ENCODE results near the gene AK1. TPM values are rescaled to one million over a fixed set of nuclear protein-coding genes. Genes with fewer than 3 reads are reported as not detected.

The AK1 gene
- total RNA-seq, 1 experiment from 2014 or later, result 31.6 TPM

DNA sequence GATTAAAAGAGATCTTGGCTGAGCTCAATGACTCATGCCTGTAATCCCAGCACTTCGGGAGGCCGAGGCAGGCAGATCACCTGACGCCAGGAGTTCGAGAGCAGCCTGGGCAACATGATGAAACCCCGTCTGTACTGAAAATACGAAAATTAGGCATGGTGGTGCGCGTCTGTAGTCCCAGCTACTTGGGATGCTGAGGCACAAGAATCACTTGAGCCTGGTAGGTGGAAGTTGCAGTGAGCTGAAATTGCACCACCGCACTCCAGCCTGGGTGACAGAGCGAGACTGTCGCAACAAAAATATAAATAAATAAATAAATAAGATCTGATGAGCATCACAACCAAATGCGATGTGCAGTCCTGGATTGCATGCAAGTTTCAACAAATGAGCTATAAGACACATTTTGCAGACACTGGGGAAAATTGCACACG is 14.3 kb downstream of the AK1 start:
- Histone ChIP-seq H3K4me1 (ENCODE audit: insufficient read depth, low read length) (no peaks in the 10 kb centered on the region), H3K4me2 (ENCODE audit: insufficient read depth, insufficient read length, low read length) (no peak overlapping the region), H3K14ac (ENCODE audit: insufficient read depth, low read length) (no peak overlapping the region), H2BK120ac (ENCODE audit: low read depth, low read length, poor library complexity, severe bottlenecking) (no peak overlapping the region), H3K79me1 (ENCODE audit: insufficient read depth, low read depth, low read length, poor library complexity, severe bottlenecking) (no peaks in the 10 kb centered on the region), H2AFZ (ENCODE audit: low read length) (no peak overlapping the region), H3K4ac (ENCODE audit: low read depth, low read length) (no peak overlapping the region), H3K79me2 (ENCODE audit: insufficient read depth, low read length) (no peaks in the 10 kb centered on the region), H3K23me2 (ENCODE audit: insufficient read length, low read depth, low read length, poor library complexity, severe bottlenecking) (no peaks in the 10 kb centered on the region), H2BK5ac (ENCODE audit: insufficient read length, low read length) (no peak overlapping the region), H4K91ac (ENCODE audit: insufficient read length, low read depth, low read length) (no peak overlapping the region), H3K56ac (ENCODE audit: insufficient read length, low read depth, low read length) (no peak overlapping the region), H3K23ac (ENCODE audit: insufficient read length, low read depth, low read length) (no peak overlapping the region), H3K27ac (ENCODE audit: insufficient read length, low read depth, low read length) (no peak overlapping the region), H3K27me3 (ENCODE audit: insufficient read depth, low read length) (no peaks in the 10 kb centered on the region), H3T11ph (ENCODE audit: low read length) (no peak overlapping the region), H2BK15ac (ENCODE audit: low read depth, low read length) (no peak overlapping the region), H4K5ac (ENCODE audit: insufficient read length, low read depth, low read length) (no peak overlapping the region), H2AK5ac (ENCODE audit: insufficient read length, low read length) (no peak overlapping the region), H2BK12ac (ENCODE audit: insufficient read length, low read depth, low read length) (no peak overlapping the region), H4K8ac (replicated peaks; ENCODE audit: insufficient read length, low read depth, low read length) (no peak overlapping the region), H3K9me3 (ENCODE audit: control insufficient read depth, low read depth, low read length) (no peaks in the 10 kb centered on the region), H2BK20ac (ENCODE audit: low read depth, low read length, poor library complexity, severe bottlenecking) (no peak overlapping the region), H3K18ac (ENCODE audit: insufficient read length, low read depth, low read length) (no peak overlapping the region), H3K9ac (ENCODE audit: extremely low read depth, insufficient read length, low read length) (no peak overlapping the region), H4K20me1 (ENCODE audit: control insufficient read depth, insufficient read depth, insufficient read length) (no peaks in the 10 kb centered on the region)
- Mint-ChIP-seq H3K4me1 (peaks cover 4 to 17% of the 10 kb centered on the region in 2 experiments), H3K27me3 (ENCODE audit: low read depth) (no peaks in the 10 kb centered on the region; the same call in none of the 2 replicates), H3K27ac (no peak overlapping the region), H3K4me3 (0 out of 5 replicates have a peak overlapping the region, but pooled peaks of 1 of the 2 experiments have one; percentile 20), H3K9me3 (no peaks in the 10 kb centered on the region), H3K36me3 (ENCODE audit: insufficient read depth in 1 of 3, low read depth in 3 of 3) (peaks cover 0 to 5% (median 0%) of the 10 kb centered on the region in 3 experiments; a peak in 2 of 7 replicates)
- no CpG with 5 or more reads among the region's 13 CpGs for WGBS (ENCODE audit: extremely low coverage, insufficient read length, low lambda C conversion rate)
- TF ChIP-seq, protein P1, sequence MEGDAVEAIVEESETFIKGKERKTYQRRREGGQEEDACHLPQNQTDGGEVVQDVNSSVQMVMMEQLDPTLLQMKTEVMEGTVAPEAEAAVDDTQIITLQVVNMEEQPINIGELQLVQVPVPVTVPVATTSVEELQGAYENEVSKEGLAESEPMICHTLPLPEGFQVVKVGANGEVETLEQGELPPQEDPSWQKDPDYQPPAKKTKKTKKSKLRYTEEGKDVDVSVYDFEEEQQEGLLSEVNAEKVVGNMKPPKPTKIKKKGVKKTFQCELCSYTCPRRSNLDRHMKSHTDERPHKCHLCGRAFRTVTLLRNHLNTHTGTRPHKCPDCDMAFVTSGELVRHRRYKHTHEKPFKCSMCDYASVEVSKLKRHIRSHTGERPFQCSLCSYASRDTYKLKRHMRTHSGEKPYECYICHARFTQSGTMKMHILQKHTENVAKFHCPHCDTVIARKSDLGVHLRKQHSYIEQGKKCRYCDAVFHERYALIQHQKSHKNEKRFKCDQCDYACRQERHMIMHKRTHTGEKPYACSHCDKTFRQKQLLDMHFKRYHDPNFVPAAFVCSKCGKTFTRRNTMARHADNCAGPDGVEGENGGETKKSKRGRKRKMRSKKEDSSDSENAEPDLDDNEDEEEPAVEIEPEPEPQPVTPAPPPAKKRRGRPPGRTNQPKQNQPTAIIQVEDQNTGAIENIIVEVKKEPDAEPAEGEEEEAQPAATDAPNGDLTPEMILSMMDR (conservative IDR thresholded peaks at IDR 0.05), result no peak
- no peak for DNase-seq

Measured in H9 (cell line).